ENCODE results near the gene THOC7.

The THOC7 gene

GRCh38 chr3:63842127-63842526, 21.5 kb downstream of the THOC7 start:
- no peak for DNase-seq (ENCODE audit: low spot score)

DNA sequence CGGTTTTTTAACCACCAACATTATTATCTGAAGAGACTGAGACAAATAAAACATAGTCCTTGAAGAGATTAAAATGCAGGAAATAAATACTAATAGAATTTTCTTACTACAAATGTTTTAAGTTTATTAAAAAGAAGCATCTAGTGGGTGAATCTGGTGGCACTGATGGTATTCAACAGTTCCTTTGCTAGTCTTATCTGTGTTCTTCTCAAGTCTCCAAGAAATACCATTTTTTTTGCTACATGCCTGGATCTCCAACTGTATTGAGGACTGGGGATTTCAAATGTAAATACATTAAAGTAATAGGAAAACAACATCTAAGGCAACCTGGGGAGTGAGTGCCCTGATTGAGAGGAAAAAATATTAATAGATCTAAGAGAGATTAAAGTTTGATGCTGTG, 21.9 kb downstream of the THOC7 start:
- DNase-seq (ENCODE audit: low spot score) = no peak

DNA sequence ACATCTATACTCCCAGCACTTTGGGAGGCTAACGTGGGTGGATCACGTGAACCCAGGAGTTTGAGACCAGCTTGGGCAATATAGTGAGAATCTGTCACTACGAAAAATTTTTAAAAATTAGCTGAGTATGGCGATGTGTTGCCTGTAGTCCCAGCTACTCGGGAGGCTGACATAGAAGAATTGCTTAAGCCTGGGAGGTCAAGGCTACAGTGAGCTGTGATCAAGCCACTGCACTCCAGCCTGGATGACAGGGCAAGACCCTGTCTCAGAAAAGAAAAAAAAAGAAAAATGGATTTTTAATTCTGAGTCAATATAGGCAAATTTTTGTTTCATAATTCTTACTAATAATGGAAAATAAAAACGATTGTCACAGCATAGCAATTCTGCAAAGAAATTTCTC, 31.2 kb downstream of the THOC7 start:
- no peak for DNase-seq (ENCODE audit: low spot score)

- no peak for DNase-seq (ENCODE audit: low spot score)
These were observed 33.1 kb downstream of the THOC7 start for GRCh38 chr3:63830526-63830925.

DNA sequence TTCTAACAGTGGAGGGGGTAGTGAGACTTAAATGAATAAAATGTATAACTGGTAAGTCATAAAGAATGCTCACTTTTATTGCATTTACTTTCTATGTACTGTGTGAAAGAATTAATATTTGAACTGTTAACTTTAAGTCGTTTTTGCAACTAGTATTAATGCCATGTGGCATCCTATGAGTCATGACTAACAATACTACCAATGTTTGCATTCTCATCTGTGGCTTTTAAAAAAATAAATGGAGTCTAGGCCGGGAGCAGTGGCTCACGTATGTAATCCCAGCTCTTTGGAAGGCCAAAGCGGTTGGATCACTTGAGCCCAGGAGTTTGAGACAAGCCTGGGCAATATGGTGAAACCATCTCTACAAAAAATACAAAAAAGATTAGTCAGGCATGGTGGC, 39.3 kb downstream of the THOC7 start:
- DNase-seq (ENCODE audit: low spot score) = no peak

- no peak for DNase-seq (ENCODE audit: low spot score)
These were observed 44.5 kb downstream of the THOC7 start, which contains the start of gene C3orf49 for GRCh38 chr3:63819151-63819398. Gene C3orf49, plus strand, starts transcription at chr3:63819299. Its CDS starts 173 bp downstream, at chr3:63819472.

- DNase-seq (ENCODE audit: low spot score) = peak; percentile 81
These were observed 45.1 kb downstream of the THOC7 start for GRCh38 chr3:63818282-63819150.

DNA sequence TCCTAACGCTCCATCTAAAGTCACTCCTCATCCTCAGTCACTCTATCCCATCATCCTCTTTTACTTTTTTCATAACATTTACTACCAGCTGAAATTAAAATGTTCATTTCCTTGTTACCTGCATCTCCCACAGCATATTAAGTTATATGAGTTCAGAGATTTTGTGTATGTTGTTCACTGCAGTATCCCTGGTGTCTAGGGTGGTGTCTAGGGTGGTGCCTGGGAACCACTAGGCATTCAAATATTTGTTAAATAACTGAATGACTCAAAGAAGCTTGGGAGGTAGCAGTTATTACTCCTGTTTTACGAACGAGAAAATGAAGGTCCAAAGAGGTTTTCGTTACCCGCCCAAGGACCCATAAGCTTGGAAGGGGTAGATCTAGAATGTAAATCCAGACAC, 46.4 kb downstream of the THOC7 start:
- no peak for DNase-seq (ENCODE audit: low spot score)

DNA sequence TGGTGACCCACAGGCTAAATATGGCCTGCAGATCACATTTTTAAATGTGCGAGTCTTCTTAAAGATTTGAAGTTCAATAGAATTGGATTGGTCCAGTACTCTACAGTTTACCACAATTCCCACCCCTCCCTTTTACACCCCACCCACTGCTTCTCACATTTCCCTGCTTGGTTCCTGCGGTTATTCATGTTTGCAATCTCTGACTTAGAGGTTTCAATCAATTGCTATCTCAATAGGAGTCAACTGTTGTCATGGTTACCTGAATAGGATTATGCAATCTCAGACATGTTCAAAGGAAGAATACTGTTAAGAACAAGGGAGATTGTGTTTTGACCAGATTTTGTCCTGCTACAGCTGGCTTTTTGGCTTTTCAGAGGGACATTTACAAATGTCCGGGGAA, 49.4 kb downstream of the THOC7 start:
- peak; percentile 27 for DNase-seq (ENCODE audit: low spot score)

DNA sequence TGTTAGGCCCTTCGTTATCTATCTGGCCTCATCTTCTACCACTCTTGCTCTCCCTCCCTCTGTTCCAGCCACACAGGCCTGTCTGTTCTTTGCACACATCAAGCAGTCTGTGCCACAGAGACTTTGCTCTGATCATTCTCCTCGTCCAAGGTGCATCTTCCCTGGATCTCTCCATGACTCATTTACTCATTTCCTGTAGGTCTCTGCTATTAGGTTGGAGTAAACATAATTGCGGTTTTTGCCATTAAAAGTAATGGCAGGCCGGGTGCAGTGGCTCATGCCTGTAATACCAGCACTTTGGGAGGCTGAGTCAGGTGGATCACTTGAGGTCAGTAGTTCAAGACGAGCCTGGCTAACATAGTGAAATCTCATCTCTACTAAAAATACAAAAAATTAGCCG, 54.0 kb downstream of the THOC7 start:
- DNase-seq (ENCODE audit: low spot score) = no peak

DNA sequence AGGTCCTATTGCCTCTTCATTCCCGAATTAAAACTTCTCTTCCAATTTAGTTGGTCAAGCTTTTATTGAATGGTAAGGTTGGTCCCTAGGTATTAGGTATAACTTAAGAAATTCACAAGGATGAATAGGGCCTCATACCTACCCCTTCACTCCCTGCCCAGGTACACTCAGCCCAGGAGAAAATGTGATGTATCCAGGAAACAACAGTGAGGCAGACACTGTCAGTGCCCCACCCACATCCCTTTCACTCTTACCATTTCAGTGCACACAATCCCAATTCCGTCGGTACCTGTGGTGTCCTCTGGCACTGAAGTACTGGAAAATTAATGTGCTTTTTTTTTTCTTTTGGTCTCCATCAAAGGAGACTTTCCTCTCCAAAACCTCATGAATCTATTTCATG, 55.0 kb downstream of the THOC7 start:
- no peak for DNase-seq (ENCODE audit: low spot score)

DNA sequence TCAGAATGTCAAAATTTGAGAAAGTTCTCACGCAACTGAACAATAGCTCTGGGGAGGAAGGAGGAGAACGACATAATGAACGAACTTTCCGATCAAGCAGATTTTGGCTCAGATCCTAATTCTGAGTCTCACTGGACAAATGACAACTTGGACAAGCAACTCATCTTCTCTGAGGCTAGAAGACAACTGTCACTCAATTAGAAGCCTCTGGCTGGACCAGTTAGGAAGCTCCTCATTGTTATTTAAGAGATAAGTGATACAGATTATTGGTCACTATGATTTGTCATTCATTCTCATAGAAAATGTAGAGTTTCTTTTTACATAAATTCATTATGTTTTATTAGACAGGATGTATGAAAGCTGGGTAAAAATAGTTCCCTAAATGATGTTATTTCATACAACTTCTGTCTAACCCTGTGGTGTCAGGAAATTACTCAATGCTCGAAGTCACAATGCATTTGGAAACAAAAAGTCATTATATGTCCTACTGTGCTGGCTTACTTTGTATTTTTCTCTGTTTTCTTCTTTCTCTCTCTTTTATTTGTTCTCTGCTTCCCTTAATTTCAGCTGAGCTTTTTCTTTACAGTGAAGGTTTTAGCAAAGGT, 55.5 kb downstream of the THOC7 start:
- DNase-seq (ENCODE audit: low spot score) = no peak

- no peak for DNase-seq (ENCODE audit: low spot score)
These were observed 59.7 kb downstream of the THOC7 start for GRCh38 chr3:63803911-63804310.

- no peak for DNase-seq (ENCODE audit: low spot score)
These were observed 63.5 kb downstream of the THOC7 start for GRCh38 chr3:63800097-63800496.

DNA sequence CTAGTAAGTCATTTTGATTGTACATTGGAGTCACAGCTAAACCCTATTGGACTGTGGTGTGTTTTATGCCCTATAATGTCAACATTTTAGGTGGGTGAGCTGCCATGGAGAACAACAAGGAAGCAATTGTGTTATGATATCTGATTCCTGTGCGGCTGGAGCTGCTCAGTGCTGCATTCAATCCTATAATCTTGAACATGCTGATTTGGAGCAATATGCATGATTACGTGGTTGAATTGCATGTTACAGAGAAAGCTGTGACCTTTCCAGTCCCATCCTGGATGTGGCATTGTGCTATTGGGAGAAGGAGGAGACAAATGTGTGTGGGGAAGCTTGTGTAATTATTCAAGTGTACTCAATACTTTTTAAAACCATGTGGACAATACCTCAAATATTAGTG, 64.7 kb downstream of the THOC7 start:
- no peak for DNase-seq (ENCODE audit: low spot score)

DNA sequence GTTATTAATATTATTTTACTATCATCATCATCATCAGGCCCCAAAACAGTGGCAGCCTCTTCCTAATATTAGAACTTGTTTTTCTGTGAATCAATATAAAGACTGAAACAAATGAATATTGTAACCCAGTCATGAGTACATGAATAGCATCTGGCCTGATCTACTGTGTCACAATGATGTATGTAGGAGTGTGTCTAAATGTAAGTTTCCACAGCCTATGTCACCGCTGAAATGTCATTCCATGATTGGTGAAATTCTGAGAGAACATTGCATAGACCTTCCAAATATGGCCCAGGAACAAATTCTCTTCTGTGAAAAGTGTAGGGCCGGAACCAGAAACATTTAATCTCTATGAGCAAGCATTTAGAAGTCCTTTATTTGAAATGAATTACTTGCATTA, 65.1 kb downstream of the THOC7 start:
- no peak for DNase-seq (ENCODE audit: low spot score)

DNA sequence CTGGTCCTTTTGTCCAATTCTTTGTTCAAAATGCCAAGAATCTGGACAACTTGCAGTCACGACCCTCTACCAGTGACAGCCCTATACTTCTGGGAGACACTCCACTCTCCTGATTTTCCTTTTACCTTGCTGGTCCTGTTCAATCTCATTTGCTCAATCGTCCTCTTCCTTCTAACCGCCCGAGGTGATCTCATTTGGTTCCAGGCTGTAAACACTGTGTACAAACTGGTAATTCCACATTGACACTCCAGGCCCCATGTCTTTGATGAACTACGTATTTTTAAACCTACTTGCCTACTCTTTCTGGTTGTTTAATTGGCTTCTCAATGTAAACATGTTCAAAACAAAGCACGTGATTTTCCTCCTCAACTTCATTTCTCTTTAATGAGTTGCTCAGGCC, 68.2 kb downstream of the THOC7 start:
- DNase-seq (ENCODE audit: low spot score) = no peak

DNA sequence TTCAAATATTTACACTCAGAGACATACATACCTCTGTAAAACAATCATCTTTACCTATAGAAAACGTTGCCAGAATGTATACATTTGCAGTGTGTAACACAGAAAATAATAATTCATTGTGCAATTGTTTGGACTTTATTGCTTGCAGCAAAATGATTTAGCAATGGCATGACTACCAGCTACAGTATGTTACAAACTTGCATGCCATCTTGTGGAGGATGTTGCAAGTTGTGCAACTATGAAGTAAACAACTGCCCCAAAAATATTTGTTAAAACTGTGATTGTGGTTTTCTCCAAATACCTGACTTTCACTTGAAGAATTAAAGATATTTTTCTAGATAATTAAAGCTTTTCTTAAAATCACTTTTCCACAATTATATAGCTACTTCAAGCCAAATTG, 71.6 kb downstream of the THOC7 start:
- DNase-seq (ENCODE audit: low spot score) = peak; percentile 49
